ENCODE results near the gene MED13L.
"Not testable (repeated sequence)": the region's sequence is repeated elsewhere in the genome, so short reads cannot be mapped to it uniquely, and the experiment has no call there.

MED13L gene

GRCh38 chr12:116247377-116247776 lies 30.1 kb downstream of the MED13L start:
- DNase-seq (ENCODE audit: low read depth, low spot score): no peak

- no peak for DNase-seq (ENCODE audit: low read depth, low spot score)
Measured at GRCh38 chr12:116246490-116247179, 30.9 kb downstream of the MED13L start.

GRCh38 chr12:116245189-116245588 lies 32.3 kb downstream of the MED13L start:
- no peak for DNase-seq (ENCODE audit: low read depth, low spot score)

GRCh38 chr12:116244474-116245090 lies 32.9 kb downstream of the MED13L start:
- no peak for DNase-seq (ENCODE audit: low read depth, low spot score)

- DNase-seq (ENCODE audit: low read depth, low spot score): no peak
Measured at GRCh38 chr12:116244001-116244400, 33.5 kb downstream of the MED13L start.

GRCh38 chr12:116242740-116243139 lies 34.8 kb downstream of the MED13L start:
- DNase-seq (ENCODE audit: low read depth, low spot score): no peak

- DNase-seq (ENCODE audit: low read depth, low spot score): no peak
Measured at GRCh38 chr12:116241157-116241759, 36.2 kb downstream of the MED13L start.

GRCh38 chr12:116238570-116239119 lies 38.8 kb downstream of the MED13L start:
- DNase-seq (ENCODE audit: low read depth, low spot score): not testable (repeated sequence)

- no peak for DNase-seq (ENCODE audit: low read depth, low spot score)
Measured at GRCh38 chr12:116238149-116238548, 39.3 kb downstream of the MED13L start.

- peak; percentile 22 for DNase-seq (ENCODE audit: low read depth, low spot score)
Measured at GRCh38 chr12:116236976-116237375, 40.5 kb downstream of the MED13L start.

- DNase-seq (ENCODE audit: low read depth, low spot score): peak; percentile 71
Measured at GRCh38 chr12:116236148-116236731, 41.3 kb downstream of the MED13L start.

- not testable (repeated sequence) for DNase-seq (ENCODE audit: low read depth, low spot score)
Measured at GRCh38 chr12:116234148-116234547, 43.3 kb downstream of the MED13L start.

GRCh38 chr12:116233669-116234068 lies 43.8 kb downstream of the MED13L start:
- peak; percentile 39 for DNase-seq (ENCODE audit: low read depth, low spot score)

- no peak for DNase-seq (ENCODE audit: low read depth, low spot score)
Measured at GRCh38 chr12:116227811-116228210, 49.7 kb downstream of the MED13L start.

GRCh38 chr12:116226026-116226425 lies 51.5 kb downstream of the MED13L start:
- no peak for DNase-seq (ENCODE audit: low read depth, low spot score)

GRCh38 chr12:116222358-116222757 lies 55.1 kb downstream of the MED13L start:
- DNase-seq (ENCODE audit: low read depth, low spot score): peak; percentile 93

- DNase-seq (ENCODE audit: low read depth, low spot score): no peak
Measured at GRCh38 chr12:116220756-116221155, 56.7 kb downstream of the MED13L start.

GRCh38 chr12:116217045-116217735 lies 60.3 kb downstream of the MED13L start:
- no peak for DNase-seq (ENCODE audit: low read depth, low spot score)

- DNase-seq (ENCODE audit: low read depth, low spot score): no peak
Measured at GRCh38 chr12:116216022-116216756, 61.3 kb downstream of the MED13L start.

GRCh38 chr12:116215023-116215422 lies 62.5 kb downstream of the MED13L start:
- DNase-seq (ENCODE audit: low read depth, low spot score): no peak
